NCI-H226 (cell line): Measurements from ENCODE around the gene ARMC2.

Source experiments
- DNase-seq: peaks from one replicate; pipeline ENCODE4 v3.0.0-alpha.2; 2015

ARMC2 gene

DNA sequence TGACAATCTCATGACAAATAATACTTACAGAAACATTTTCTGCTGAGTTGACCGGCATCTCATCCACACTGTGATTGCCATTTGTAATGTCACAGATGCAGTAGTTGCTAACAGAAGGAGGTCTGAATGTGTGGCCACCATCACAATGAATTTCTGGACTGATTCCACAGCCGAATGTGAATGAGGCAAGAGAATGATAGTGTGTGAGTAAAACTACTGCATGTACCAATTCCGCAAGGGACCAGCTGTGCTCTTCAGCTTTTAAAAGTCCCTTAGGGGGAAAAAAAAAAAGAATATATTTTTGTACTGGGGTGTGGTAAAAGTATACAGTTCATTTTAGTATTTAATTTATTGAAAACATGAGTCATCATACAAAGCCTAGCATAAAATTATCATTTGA, 150.3 kb downstream of the ARMC2 start:
- DNase-seq = no peak

DNA sequence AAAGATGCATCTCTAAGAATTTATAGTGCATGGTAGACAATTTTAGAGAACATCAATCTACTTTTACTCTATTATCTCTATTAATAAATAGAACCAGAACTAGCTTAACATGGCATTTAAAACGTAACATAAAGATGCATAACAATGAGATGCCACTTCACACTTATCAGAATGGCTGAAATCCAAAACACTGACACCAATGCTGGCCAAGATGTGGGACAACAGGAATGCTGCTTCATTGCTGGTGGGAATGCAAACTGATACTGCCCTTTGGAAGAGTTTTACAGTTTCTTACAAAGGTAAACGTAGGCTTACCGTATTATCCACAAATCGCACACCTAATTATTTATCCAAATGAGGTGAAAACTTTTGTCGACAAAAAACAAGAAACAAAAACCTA, 151.2 kb downstream of the ARMC2 start:
- no peak for DNase-seq

- DNase-seq = no peak
Measured at GRCh38 chr6:109000289-109000688, 152.1 kb downstream of the ARMC2 start.

DNA sequence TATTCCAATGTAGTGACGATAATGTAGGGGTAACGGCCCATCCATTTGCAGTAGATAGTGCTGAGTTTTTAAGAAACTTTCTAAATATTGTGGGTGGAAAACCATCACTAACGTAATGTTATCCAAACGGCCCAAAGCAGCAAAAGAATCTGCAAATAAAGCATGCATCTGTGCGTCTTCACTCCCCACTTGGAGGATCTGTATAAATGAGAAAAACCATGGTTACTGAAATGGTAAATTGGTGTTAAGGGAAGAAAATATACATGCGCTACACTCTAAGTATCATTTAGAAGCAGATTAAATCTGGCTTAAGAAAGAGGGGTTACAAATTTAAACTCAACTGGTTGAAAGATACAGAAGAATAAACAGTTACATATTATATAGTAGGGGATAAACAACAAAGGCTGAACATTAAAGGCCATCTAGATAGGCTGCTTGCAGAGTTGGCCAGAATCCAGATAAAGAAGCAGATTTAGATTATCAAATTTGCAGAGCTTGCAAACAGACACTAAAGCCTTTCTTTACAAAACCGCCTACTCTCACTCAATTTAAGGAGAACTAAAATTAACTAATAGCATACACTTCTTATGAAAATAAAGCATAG, 153.2 kb downstream of the ARMC2 start:
- no peak for DNase-seq

DNA sequence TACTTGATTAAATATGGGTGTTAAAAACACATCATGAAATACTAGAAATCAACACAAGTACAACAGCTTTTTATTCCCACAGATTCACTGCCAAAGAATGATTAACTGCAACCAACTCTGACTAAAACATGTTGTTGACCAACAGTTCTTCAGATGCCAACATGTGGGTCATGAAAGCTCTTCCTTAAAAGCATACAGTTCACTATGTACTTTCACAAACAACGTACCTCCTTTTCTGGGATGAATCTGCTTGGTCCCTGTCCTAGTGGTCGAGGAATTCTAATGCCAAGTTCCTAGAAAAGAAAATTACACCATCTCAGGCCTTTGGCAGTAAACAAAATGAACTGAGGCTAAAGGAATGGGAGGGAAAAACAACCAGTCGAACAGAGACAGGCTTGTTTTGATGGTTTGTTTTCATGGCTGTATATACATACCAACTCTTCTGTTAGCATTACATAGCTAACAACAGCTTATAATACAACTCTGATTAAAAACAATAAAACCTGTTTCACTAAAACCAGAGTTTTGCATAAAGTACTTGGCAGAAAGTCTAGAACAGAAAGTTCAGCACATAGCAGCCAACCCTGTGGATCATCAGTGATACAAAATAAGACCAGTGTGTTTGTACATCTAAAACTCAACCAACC, 154.0 kb downstream of the ARMC2 start:
- no peak for DNase-seq

DNA sequence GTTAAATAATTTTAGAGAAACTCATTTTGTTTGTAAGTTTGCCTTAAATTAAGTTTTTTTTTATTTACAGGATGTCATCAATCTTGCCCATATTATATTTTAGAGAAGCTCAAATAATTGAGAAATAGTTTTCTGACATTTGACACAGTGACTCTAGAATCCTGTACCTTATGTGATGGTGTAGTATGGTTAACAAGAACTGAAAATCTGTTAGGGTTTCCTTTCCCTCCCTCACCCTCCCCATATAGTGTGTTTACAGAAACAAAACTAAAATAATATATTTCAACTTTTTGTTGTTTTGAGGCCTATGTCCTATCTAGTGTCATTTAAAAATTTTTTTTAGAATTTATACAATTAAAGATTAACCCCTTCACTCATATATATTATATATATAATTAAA, 154.7 kb downstream of the ARMC2 start:
- no peak for DNase-seq

GRCh38 chr6:109006818-109007217, 158.6 kb downstream of the ARMC2 start:
- no peak for DNase-seq

DNA sequence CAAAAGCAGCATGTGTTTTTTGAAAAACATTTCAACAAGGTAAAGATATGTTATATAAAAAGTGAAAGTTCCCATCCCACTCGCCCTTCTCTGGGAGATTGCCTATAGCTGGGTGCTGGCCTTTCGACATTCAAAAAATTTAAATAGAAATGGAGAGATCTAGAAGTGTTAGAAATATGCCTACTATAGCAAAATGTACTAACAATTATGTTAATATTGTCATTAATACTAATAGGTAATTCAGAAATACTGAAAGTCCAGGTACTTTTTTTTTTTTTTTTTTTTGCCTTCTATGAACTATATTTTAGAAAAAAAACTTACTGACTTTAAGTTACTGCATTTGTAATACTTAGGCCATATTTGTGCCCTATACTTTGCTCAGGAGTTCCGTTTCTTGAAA, 159.3 kb downstream of the ARMC2 start:
- no peak for DNase-seq

DNA sequence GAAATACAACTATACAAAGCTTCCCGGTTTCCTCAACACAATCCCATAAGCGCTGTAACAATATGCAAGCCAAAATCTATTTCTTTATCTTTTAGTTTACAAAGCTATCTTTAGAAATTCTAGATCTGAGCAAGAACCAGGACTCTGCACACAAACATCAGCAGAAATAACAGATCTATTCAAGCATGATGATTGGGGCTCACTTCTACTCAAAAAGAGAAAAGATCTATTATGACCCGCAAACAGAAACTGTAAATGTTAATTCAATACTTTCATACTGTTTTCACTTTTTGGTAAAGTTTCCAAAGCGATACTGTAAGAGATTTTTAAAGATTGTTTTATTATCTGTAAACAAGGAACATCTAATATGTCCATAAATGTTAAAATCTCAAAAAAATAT, 159.8 kb downstream of the ARMC2 start:
- DNase-seq = no peak

DNA sequence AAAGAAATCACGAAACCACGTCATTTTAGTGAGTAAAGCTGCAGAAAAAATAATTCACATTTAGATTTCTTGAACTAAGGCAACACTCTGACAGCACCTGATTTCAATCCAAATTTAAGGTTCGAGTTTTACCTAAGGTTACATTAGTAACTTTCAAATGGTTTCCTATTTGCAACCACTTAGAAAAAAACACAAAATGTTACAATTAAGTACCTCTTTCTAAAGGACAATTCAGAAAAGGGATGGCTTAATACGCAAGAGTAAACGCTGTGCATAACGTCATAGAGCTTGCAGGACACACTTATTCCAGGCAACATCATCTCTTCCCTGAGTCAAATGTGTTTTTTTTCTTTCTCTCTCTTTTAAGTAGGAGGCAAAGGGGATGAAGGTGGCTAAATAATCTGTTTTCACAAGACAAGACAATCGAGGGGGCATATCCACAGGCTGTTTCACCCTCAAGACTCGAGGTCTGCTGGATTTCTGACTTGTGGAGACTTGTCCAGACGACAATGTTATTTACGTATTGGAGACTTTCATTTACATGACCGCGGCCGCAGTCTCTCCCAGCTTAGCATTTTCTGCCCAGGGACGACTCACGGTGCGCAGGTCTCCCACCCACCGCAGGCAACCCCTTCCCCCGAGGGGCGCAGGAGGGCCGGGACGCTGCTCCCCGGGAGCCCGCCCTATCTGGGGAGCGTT, 160.5 kb downstream of the ARMC2 start:
- no peak for DNase-seq

GRCh38 chr6:109009236-109009961, 161.2 kb downstream of the ARMC2 start:
- peak; percentile 88 for DNase-seq

GRCh38 chr6:109009962-109010704, 161.9 kb downstream of the ARMC2 start:
- no peak for DNase-seq

DNA sequence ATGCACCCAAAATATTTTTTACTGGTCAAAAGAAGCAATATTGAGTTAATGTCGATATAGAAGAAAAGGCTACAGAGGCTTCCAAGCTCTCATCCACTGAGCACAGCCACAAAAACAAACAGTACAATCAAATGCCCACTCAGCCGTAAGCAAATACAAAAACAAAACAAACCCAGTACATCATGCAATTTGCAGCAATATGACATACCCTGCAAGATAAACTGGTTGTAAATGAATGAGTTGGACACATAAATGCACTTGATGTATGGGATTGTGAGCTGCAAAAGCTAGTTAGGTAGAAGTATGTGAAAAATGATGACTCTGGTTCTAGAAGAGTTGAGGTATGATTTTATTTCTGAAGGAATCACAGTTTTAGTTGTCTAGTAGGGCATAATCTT, 162.5 kb downstream of the ARMC2 start:
- DNase-seq = no peak

DNA sequence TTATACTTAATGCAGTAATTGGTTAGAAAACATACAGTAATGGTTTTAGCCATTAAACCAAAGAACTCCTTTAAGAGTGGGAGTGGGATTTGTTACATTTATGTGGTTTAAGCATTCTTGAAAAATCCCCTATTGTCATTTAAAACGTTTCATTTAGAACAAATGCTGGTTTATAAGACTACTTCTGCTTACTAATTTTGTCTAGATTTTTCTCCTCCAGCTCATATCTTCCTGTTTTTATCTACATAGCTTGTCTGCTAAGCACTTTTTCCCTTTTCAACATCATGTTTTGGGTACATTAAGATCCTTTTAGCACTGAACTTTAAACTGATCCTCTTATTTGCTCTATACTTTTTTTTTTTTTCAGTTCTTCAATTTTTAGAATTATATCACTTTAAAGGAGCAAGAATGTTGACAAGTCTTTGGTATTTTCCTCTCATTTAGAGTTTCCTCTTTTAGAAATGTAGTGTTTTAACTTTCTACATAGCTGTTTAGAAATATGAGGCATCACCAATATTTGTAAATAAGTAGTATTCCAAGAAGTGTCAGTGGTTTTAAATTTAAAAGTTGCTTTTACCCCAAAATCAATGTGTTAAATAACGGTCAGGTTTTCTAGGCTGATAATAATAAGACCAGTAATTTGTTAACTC, 165.6 kb downstream of the ARMC2 start:
- DNase-seq = no peak

DNA sequence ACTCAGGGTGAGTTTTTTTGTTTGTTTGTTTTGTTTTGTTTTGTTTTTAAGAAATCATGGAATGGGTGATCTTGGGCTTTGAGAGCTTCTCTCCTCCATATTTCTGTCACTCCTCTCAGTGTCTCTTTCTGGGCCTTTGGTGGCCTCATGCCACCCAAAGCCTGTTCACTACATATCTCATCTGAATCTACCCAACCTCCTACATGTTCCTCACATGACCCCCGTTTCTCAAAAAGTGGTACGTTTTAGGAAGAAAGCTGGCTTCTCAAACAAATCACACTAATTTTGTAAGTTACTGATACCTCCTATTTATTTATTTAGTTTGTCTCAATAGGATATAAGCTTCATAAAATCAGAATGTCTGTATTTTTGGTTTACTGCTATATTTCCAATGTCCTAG, 166.4 kb downstream of the ARMC2 start:
- DNase-seq = no peak

GRCh38 chr6:109015176-109015575, 167.0 kb downstream of the ARMC2 start:
- DNase-seq = no peak

DNA sequence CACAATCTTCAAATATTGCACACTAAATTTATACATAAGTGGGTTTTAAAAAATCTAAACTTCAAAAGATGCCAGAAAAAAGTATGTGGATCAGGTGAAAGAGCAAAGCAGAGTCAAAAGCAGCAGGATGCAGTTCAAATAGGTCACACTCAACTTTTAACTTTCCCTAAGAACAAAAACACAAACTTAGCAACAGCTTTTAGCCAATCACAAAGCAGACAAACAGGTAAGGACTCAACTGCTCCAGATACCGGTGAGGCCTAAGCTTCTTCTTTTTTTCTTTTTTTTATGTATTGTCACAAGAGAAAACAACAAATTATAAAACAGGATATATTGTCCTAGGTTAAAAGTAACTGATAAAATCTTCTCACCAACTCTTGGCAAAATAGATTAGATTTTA, 171.7 kb downstream of the ARMC2 start:
- DNase-seq = no peak

GRCh38 chr6:109021870-109022269, 173.6 kb downstream of the ARMC2 start:
- DNase-seq = no peak

- no peak for DNase-seq
Measured at GRCh38 chr6:109023356-109023925, 175.2 kb downstream of the ARMC2 start.
